Astrocyte of the spinal cord (primary cell): ENCODE results near the gene FAXC.
A peak's percentile ranks its signal among the peaks of the same experiment; 100 is the strongest.

Experiments
- DNase-seq: peaks from one replicate; pipeline ENCODE4 v3.0.0; 2011; ENCODE audit warnings: low read depth, low spot score
- H3K4me3 ChIP-seq: 2 replicates; pipeline ENCODE4 v1.5.1; 2011; ENCODE audit warnings: low read depth, mild to moderate bottlenecking, low read length, moderate library complexity
- CTCF ChIP-seq: IDR thresholded peaks from 2 replicates; pipeline ENCODE4 v1.5.1; 2012; ENCODE audit warnings: low read depth, mild to moderate bottlenecking, low read length, inconsistent platforms
- in situ Hi-C: cut with HindIII; loops from 2 replicates; pipeline ENCODE4 v1.10.0; 2017; ENCODE audit warnings: low sequenced_read_pairs

FAXC gene

GRCh38 chr6:99349171-99350141, at the start of gene FAXC:
Gene FAXC, minus strand, starts transcription at chr6:99349674. Its CDS starts 302 bp downstream, at chr6:99349372.
- peak within 1 kb of the TSS; percentile 58 for H3K4me3 ChIP-seq
- no peak for DNase-seq
- in situ Hi-C loops: no loop called here
- peak; percentile 18 for TF ChIP-seq CTCF

GRCh38 chr6:99397287-99397686, 47.8 kb upstream of the FAXC start:
- no peak overlapping the region for H3K4me3 ChIP-seq
- in situ Hi-C loops: no loop called here
- no peak for TF ChIP-seq CTCF
- no peak for DNase-seq

GRCh38 chr6:99393698-99394531, 44.4 kb upstream of the FAXC start, which contains the start of gene COQ3:
Gene COQ3, minus strand, starts transcription at chr6:99394195. Its CDS starts 16 bp downstream, at chr6:99394179.
- DNase-seq: peak; percentile 81
- TF ChIP-seq CTCF: no peak
- in situ Hi-C loops: no loop called here
- H3K4me3 ChIP-seq: peak within 1 kb of the TSS; percentile 87

- H3K4me3 ChIP-seq: peak overlapping the region; percentile 87
- in situ Hi-C loops: no loop called here
- no peak for TF ChIP-seq CTCF
- no peak for DNase-seq
Measured at GRCh38 chr6:99393366-99393697, 43.9 kb upstream of the FAXC start.

- in situ Hi-C loops: no loop called here
- TF ChIP-seq CTCF: no peak
- no peak for DNase-seq
- no peak overlapping the region for H3K4me3 ChIP-seq
Measured at GRCh38 chr6:99390896-99391295, 41.4 kb upstream of the FAXC start.

GRCh38 chr6:99384507-99384906, 35.0 kb upstream of the FAXC start:
- no peak for TF ChIP-seq CTCF
- no peak overlapping the region for H3K4me3 ChIP-seq
- DNase-seq: no peak
- in situ Hi-C loops: no loop called here
